ENCODE results near the gene TXNIP. TPM values are rescaled to one million over a fixed set of nuclear protein-coding genes. Genes with fewer than 3 reads are reported as not detected.

TXNIP gene
- total and polyA plus RNA-seq, 2 donors from 2014 or later, result 356 to 1,197 TPM

DNA sequence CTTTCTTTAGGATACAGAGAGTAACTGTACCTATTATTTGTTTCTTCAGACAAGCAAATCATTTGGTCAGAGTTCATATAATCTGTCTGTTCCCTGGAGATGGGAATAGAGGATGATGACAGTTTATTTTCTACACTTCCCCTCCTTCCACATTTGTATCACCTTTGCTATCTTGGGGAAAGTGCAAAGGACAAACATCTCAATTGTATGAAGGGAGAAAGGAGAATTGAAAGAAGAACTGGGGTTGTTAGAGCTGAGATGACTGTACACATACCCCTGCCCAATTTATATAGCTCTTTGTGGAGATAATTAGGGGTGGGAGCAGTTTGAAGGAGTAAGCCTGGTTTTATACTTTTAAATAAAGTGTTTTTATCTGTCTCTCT lies 17.9 kb downstream of the TXNIP start:
- H3K36me3 ChIP-seq (ENCODE audit: control insufficient read depth in 2 of 3, insufficient read depth in 3 of 3, low read length in 3 of 3), result no peaks in the 10 kb centered on the region
- H3K9ac ChIP-seq (ENCODE audit: low read length in 3 of 3), result peak overlapping the region; percentile 31 to 87 (median 63)
- FAIRE-seq (no peak), DNase-seq (no peak)
- H3K4me3 ChIP-seq (ENCODE audit: low read length in 3 of 3), result peak overlapping the region in 1 of 3 donors; percentile 43
- peaks cover 20 to 45% (median 43%) of the 10 kb centered on the region in 3 donors for H3K4me1 ChIP-seq (ENCODE audit: control insufficient read depth in 2 of 3, insufficient read depth in 2 of 3, low read depth in 1 of 3, low read length in 3 of 3)
- intact Hi-C loops (cut with DNase I), result no loop called here
- H3K27me3 ChIP-seq (ENCODE audit: control insufficient read depth, insufficient read depth, low read length), result no peaks in the 10 kb centered on the region
- H3K27ac ChIP-seq (ENCODE audit: low read depth in 2 of 2, low read length in 2 of 2), result peak overlapping the region; percentile 92 to 94
- TF ChIP-seq, protein P1, sequence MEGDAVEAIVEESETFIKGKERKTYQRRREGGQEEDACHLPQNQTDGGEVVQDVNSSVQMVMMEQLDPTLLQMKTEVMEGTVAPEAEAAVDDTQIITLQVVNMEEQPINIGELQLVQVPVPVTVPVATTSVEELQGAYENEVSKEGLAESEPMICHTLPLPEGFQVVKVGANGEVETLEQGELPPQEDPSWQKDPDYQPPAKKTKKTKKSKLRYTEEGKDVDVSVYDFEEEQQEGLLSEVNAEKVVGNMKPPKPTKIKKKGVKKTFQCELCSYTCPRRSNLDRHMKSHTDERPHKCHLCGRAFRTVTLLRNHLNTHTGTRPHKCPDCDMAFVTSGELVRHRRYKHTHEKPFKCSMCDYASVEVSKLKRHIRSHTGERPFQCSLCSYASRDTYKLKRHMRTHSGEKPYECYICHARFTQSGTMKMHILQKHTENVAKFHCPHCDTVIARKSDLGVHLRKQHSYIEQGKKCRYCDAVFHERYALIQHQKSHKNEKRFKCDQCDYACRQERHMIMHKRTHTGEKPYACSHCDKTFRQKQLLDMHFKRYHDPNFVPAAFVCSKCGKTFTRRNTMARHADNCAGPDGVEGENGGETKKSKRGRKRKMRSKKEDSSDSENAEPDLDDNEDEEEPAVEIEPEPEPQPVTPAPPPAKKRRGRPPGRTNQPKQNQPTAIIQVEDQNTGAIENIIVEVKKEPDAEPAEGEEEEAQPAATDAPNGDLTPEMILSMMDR (IDR thresholded peaks at IDR 0.05; ENCODE audit: borderline replicate concordance, extremely low read depth, insufficient read depth), result no peak
- no peaks in the 10 kb centered on the region for H3K9me3 ChIP-seq (ENCODE audit: control insufficient read depth in 2 of 3, insufficient read depth in 1 of 3, low read length in 3 of 3)

DNA sequence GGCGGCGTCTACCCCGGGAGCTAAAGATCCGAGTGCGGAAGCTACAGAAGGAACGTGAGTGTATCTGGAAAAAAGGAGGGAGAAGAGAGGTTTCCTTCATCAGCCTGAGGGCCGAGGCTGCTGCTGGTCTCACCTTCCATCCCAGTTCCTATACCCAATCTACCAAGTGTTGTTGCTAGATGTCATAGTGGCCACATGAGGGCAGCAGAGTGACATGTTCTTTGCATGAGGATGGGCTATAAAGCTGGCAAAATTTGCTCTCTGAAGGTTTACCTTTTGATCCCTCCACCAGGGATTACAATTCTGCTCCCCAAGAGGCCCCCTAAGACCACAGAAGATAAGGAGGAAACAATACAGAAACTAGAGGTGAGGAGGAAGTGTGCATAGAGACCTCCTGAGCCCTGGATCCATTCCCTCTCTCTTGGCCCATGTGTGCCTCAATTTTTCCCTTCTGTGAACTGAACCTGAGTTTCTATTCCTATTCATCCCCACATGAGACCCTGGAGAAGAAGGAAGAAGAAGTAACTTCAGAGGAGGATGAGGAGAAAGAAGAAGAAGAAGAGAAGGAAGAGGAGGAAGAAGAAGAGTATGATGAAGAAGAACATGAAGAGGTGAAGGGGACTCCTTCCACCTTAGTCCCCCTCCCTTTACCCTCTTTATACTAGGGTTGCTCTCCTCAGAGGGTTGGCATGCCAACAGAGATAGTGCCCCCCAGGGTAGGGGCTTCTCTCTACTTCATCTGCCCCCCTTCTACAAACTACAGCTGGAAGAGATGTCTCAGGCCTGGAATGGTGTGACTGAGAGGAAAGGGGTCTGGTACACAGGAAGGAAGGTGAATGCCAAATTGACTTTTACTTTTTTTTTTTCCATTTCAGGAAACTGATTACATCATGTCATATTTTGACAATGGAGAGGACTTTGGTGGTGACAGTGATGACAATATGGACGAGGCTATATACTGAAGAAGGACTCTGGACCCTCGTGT lies 18.6 kb downstream of the TXNIP start:
- DNase-seq (peak; percentile 75 to 93 (median 77)), FAIRE-seq (no peak)
- intact Hi-C loops (cut with DNase I), result no loop called here
- Histone ChIP-seq H3K9me3 (ENCODE audit: control insufficient read depth in 2 of 3, insufficient read depth in 1 of 3, low read length in 3 of 3) (no peaks in the 10 kb centered on the region), H3K9ac (ENCODE audit: low read length in 3 of 3) (peak overlapping the region; percentile 31 to 87 (median 63)), H3K4me3 (ENCODE audit: low read length in 3 of 3) (no peak overlapping the region), H3K4me1 (ENCODE audit: control insufficient read depth in 2 of 3, insufficient read depth in 2 of 3, low read depth in 1 of 3, low read length in 3 of 3) (peaks cover 20 to 38% (median 37%) of the 10 kb centered on the region in 3 donors), H3K27ac (ENCODE audit: low read depth in 2 of 2, low read length in 2 of 2) (peak overlapping the region; percentile 92 to 94), H3K27me3 (ENCODE audit: control insufficient read depth, insufficient read depth, low read length) (no peaks in the 10 kb centered on the region), H3K36me3 (ENCODE audit: control insufficient read depth in 2 of 3, insufficient read depth in 3 of 3, low read length in 3 of 3) (no peaks in the 10 kb centered on the region)
- TF ChIP-seq, protein P1 (IDR thresholded peaks at IDR 0.05; ENCODE audit: borderline replicate concordance, extremely low read depth, insufficient read depth), result peak; percentile 95

DNA sequence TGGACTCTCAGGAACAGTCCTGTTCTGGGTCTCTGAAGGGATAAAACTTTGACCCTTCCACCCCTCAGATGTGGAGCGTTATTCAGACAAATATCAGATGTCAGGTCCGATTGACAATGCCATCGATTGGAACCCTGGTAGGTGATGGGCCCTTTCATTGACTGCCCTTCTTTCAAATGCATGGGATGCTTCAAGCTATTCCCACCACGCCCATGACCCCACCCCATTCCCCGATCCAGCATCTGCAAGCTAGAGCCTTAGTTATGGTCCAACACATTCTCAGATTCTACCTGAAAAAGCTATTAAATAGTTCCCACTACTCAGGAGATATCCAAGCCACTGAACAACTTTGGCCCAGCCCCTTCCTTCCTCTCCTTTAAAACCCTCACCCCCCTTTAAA lies 19.4 kb downstream of the TXNIP start:
- intact Hi-C loops (cut with DNase I), result no loop called here
- H3K4me1 ChIP-seq (ENCODE audit: control insufficient read depth in 2 of 3, insufficient read depth in 2 of 3, low read depth in 1 of 3, low read length in 3 of 3), result peaks cover 20 to 30% (median 29%) of the 10 kb centered on the region in 3 donors
- FAIRE-seq, result no peak
- TF ChIP-seq, protein P1 (IDR thresholded peaks at IDR 0.05; ENCODE audit: borderline replicate concordance, extremely low read depth, insufficient read depth), result no peak
- no peak overlapping the region for H3K4me3 ChIP-seq (ENCODE audit: low read length in 3 of 3)
- H3K36me3 ChIP-seq (ENCODE audit: control insufficient read depth in 2 of 3, insufficient read depth in 3 of 3, low read length in 3 of 3), result no peaks in the 10 kb centered on the region
- H3K9ac ChIP-seq (ENCODE audit: low read length in 3 of 3), result no peak overlapping the region
- DNase-seq, result peak in 1 of 5 donors; percentile 40
- no peak overlapping the region for H3K27ac ChIP-seq (ENCODE audit: low read depth in 2 of 2, low read length in 2 of 2)
- no peaks in the 10 kb centered on the region for H3K27me3 ChIP-seq (ENCODE audit: control insufficient read depth, insufficient read depth, low read length)
- no peaks in the 10 kb centered on the region for H3K9me3 ChIP-seq (ENCODE audit: control insufficient read depth in 2 of 3, insufficient read depth in 1 of 3, low read length in 3 of 3)

All from kidney (tissue), 14 donors.